Activated CD8-positive, alpha-beta memory T cell treated with anti-CD3 and anti-CD28 coated beads, Interleukin-2, amount 50 U/mL, for 1 hour (primary cell): ENCODE results near the gene TBC1D26.
"Not testable (repeated sequence)": the region's sequence is repeated elsewhere in the genome, so short reads cannot be mapped to it uniquely, and the experiment has no call there.

Experiments
- DNase-seq: peaks from one replicate; pipeline ENCODE4 v3.0.0-alpha.2; 2020; ENCODE audit errors: extremely low read depth

TBC1D26 gene

GRCh38 chr17:15744074-15744676, 12.1 kb downstream of the TBC1D26 start:
- DNase-seq, result no peak

DNA sequence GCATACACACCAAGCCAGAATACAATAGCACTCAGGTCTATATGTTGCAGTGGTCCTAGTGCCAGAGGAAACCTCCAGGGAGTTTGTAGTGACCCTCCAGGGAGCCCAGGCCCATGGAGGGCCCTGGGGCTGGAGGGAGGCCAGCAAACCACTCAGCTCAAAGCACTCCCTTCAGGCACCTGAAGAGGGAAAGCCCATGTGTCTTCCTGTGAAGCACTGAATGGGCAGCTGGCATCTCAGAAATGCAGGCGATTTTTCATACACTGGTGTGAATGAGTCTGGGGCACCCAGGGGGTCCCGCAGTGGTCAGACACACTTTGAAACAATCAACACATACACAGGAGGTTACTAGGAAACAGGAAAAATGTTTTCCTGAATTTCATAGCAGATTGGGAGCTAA, 12.8 kb downstream of the TBC1D26 start:
- no peak for DNase-seq

GRCh38 chr17:15749403-15749802, 17.3 kb downstream of the TBC1D26 start:
- DNase-seq, result not testable (repeated sequence)

- DNase-seq, result not testable (repeated sequence)
Observed at GRCh38 chr17:15768865-15769533, 36.9 kb downstream of the TBC1D26 start.

DNA sequence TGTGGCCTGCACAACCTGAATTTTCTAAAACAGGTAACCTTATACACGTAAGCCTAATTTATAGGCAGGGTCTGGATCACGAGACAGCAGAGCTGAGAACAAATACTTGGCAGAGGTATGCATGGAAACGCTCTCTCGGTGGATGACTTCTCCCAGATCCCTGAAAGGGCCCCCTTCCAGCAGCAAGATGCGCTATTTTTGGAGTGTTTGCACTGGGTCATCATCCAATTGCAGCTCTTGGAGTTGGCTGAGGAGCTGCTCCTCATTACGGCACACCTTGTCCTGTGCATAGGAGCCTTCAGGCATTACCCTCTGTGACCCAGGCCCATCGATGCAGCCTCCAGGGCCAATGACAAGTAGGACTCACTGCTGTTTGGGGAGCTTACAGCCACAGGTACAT, 38.6 kb downstream of the TBC1D26 start:
- not testable (repeated sequence) for DNase-seq

- DNase-seq, result no peak
Observed at GRCh38 chr17:15776871-15777270, 44.8 kb downstream of the TBC1D26 start.

GRCh38 chr17:15777297-15777696, 45.2 kb downstream of the TBC1D26 start:
- no peak for DNase-seq

GRCh38 chr17:15777717-15778116, 45.6 kb downstream of the TBC1D26 start:
- no peak for DNase-seq

GRCh38 chr17:15779119-15779518, 47.0 kb downstream of the TBC1D26 start:
- no peak for DNase-seq

DNA sequence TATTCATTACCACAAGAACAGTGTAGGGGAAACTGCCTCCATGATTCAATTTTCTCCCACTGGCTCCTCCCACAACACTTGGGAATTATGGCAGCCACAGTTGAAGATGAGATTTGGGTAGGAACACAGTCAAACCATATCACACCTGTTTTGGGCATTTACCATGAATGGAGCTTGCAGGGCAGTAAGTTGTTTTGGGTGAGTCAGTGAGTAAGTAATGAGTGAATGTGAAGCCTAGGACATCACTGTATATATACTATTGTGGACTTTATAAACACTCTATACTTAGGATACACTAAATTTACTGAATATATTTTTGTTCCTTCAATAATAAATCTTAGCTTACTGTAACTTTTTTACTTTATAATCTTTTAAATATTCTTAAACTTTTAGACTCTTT, 48.1 kb downstream of the TBC1D26 start:
- no peak for DNase-seq

- no peak for DNase-seq
Observed at GRCh38 chr17:15782866-15783265, 50.8 kb downstream of the TBC1D26 start.

DNA sequence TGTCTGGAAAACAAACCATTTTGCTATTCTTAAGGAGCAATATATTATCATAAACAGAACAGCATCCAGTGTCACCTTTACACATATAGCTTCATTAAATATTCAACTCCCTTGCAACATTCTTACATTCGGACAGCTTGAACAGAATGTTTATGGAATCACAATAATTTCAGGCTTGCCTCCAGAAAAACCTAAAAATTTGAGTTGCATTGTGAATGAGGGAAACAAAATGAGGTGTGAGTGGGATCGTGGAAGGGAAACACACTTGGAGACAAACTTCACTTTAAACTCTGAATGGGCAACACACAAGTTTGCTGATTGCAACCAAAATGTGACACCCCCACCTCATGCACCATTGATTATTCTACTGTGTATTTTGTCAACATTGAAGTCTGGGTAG, 51.4 kb downstream of the TBC1D26 start:
- DNase-seq, result no peak

GRCh38 chr17:15784351-15784750, 52.3 kb downstream of the TBC1D26 start:
- DNase-seq, result not testable (repeated sequence)

DNA sequence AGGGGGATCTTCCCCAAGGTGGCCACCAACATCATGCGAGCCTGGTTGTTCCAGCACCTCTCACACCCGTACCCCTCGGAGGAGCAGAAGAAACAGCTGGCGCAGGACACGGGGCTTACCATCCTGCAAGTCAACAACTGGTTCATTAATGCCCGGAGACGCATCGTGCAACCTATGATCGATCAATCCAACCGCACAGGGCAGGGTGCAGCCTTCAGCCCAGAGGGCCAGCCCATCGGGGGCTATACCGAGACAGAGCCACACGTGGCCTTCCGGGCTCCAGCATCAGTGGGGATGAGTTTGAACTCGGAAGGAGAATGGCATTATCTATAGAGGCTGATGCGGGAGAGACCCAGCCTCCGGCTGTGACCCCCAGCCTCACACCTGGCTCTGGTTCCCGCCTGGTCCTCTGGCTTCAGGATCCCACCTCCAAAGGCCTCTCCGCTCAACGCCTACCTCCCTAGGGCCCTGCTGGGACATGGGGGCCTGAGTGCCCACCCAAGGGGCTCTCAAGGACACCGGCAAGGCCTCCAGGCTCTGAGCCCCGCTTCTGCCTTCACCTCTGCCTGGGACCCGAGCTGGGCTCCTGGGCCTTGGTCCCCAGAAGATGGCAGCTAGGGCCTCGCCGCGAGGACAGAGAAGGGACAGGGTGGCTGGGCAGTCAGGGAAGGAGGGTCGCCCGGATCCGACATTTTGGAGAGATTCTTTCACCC, 55.4 kb downstream of the TBC1D26 start:
- DNase-seq, result not testable (repeated sequence)

DNA sequence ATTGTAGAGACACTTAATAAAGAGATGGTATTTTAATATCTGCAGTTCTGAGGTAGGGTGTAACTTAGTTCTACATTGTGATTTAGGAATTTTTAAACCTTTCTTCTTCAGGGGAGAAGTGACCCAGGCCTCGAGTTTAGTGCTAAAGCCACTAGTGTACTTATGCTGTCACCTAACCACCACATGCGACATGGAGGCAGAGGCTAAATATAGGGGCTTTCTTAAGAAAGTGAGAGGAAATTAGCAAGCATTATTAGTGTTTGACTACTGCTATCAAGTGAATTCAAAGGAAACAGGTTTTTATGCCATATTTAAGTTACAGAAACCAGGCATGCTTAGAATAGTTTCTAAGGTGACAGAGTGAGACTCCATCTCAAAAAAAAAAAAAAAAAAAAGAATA, 56.3 kb downstream of the TBC1D26 start:
- DNase-seq, result not testable (repeated sequence)
